Activated T-helper 9 cell treated with anti-CD3 and anti-CD28 coated beads, Interleukin-2, amount 50 U/mL, for 16 hours (primary cell): ENCODE results near the gene DDX1.

ENCODE experiments used
- DNase-seq: peaks from one replicate; pipeline ENCODE4 v3.0.0-alpha.2; 2020; ENCODE audit warnings: low read depth

The DDX1 gene

GRCh38 chr2:15646661-15647060 lies 55.0 kb downstream of the DDX1 start:
- DNase-seq = no peak

- no peak for DNase-seq
Measured at GRCh38 chr2:15647622-15648590, 56.2 kb downstream of the DDX1 start.

GRCh38 chr2:15648593-15649525 lies 57.2 kb downstream of the DDX1 start:
- no peak for DNase-seq

DNA sequence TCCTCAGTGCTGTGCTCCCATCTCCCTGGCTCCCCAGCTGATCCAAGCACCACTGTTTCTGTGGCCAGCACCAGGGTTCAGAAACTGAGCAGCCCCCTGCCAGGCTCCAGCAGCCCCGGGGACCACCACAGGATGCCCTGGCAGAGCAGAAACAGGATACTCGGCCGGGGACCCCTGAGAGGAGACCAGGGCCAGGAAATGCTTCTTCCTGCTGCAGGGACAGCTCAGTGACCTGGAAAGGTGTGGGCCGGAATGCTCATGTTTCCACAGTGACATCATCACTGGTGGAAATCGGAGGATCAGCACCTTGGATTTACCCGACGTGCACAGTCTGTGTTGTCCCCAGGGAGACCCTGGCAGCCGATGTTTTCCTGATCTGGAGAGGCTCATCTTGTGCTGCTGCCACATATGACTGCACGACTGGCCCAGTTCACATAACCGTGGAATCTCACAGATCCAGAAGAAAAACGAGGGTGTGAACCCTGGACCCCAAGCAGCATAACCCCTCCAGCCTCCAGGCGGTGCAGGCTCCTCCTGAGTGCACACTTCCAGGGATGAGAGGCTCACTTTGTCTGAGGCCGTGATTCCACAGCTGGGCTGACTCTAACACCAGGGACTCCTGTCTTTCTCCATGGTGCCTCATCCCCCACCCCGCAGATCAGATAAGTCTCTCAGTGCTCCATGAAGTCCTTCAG lies 58.0 kb downstream of the DDX1 start:
- DNase-seq = no peak

- DNase-seq = no peak
Measured at GRCh38 chr2:15650616-15651366, 59.1 kb downstream of the DDX1 start.

- no peak for DNase-seq
Measured at GRCh38 chr2:15651367-15651727, 59.7 kb downstream of the DDX1 start.

DNA sequence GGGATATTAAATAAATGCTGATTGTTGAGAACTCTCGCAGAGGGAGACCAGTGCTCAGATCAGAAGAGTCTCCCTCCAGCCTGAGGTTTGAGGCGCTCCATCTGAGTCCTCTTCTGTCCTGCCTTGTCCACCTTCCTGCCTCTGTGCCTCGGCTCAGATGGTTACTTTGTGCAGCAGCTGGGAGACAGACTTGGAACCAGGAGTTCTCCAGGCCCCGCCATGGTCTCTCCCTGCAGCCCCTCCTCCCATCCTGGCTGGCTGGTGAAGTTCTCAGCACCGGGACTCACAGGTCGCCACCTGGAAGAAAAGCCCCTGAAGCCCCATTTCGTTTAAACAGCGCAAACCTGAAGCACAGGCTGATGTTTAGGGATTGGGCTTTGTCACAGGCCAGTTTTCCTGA lies 60.6 kb downstream of the DDX1 start:
- DNase-seq = no peak

DNA sequence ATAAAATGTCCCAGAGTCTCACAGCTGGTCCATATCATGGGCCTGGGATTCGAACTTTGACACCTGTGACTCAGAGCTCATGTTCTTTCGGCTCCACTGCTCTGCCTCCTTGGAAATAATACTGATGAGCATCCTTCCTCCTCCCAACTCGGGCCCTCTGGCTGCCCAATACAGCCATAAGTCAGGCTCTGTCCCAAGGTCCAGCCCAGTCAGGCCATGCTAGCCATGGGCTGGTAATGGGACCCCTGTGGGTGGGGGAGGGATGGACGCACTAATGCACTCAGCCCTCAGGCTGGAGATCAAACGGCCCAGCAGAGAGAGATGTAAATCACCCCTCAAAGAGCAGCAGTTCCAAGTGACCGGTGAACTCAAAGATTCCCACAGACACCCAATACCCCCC lies 61.1 kb downstream of the DDX1 start:
- no peak for DNase-seq

DNA sequence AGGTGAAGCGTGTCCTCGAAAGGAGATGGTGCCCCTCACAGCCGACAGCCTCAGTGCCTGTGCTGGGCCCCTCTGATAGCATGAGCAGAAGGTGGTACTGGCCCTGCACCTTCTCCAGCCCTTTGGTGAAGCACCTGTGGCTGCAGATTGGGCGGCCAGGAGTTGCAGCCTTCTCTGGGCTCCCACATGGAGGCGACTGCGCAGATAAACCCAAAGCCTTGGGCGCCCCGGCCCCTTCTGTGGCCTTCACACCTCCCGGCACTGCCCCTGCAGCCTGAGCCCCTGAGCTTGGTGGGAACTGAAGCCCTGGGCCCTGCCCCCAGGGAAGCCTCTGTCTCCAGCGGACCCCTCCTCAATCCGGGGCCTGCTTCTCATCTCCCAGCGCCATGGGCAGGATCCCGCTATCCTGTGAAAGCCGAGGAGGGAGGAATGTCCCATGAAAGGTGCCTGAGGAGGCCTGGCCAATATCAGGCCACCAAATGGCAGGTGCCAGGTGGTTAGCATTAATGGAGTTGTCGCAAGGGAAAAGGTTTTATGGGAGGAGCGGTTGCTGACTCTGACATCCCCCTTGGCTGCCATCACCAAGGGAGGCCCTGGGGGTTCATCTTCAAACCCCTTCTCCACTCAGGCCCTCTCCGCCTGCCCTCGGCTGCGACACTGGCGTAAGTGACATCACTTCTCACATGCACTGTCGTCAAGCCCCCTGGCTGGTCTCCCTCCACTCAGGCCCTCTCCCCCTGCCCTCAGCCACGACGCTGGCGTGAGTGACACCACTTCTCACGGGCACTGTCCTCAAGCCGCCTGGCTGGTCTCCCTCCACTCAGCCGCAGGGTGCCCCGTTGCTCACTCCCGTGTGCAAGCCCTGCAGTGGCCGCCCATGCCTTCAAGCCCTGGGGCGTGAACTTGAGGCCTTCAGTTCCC lies 62.4 kb downstream of the DDX1 start:
- DNase-seq = no peak

GRCh38 chr2:15654727-15655073 lies 63.0 kb downstream of the DDX1 start:
- DNase-seq = no peak

GRCh38 chr2:15655123-15655887 lies 63.6 kb downstream of the DDX1 start:
- no peak for DNase-seq

- DNase-seq = no peak
Measured at GRCh38 chr2:15656090-15656489, 64.4 kb downstream of the DDX1 start.

GRCh38 chr2:15657759-15658158 lies 66.1 kb downstream of the DDX1 start:
- DNase-seq = no peak

DNA sequence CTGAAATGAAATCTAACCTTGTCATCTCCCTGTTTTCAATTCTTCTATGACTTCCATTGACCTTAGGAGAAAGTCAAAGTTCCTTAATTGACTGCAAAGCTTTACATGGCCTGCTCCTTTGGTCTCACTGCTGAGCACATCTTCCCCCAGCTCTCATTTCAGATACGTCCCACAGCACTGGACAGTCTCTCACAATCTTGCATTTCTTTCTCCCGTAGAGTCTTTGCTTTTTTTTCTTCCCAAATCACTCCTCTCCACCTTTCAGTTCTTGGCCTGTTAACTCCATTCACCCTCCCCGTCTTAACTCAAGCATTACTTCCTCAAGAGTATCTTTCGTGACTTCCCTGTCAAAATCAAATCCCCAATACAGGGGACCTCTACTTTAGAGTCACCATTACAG lies 67.2 kb downstream of the DDX1 start:
- DNase-seq = no peak

GRCh38 chr2:15660491-15661294 lies 69.0 kb downstream of the DDX1 start:
- no peak for DNase-seq

GRCh38 chr2:15661295-15661569 lies 69.6 kb downstream of the DDX1 start:
- DNase-seq = no peak

DNA sequence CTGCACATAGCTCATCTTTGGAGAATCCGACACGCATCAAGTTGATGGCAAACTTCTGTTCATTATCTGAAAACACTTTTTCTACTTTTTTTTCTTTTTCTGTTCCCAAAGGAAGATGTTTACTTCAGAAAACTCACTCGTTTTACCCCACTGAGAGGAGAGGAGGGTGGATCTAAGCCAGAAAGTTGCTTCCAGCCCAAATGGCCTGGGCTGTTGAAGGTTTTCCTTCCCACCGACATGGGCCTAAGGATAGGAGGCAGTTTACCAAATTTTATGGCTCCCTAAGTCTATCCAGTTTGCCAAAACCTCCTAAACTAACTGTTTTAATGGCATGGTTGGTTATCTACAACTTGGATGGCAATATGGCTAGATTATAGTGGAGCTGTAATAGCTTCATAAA lies 70.4 kb downstream of the DDX1 start:
- DNase-seq = no peak

GRCh38 chr2:15662579-15662978 lies 70.9 kb downstream of the DDX1 start:
- DNase-seq = no peak

DNA sequence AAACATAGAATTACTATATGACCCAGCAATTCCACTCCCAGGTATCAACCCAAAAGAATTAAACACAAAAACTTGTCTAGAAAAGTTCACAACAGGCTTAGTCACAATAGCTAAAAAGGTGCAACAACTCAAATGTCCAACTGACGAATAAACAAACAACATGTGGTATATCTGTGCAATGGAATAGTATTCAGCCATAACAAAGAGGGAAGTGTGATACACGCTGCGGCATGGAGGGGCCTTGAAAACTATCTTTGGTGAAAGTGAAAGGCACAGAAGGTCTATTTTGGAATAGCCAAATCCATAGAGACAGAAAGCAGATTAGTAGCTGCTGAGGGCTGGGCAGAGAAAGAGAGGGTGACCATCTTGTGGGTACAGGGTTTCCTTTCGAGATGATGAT lies 72.1 kb downstream of the DDX1 start:
- no peak for DNase-seq
